KMS-11 (cell line): ENCODE results near the gene PIN1.

Source experiments
- H2AFZ ChIP-seq: fragments of 200-600 bp; sonication (generic); 2 replicates; pipeline ENCODE4 v1.6.1; 2016; ENCODE audit warnings: antibody characterized with exemption, mixed run types, low read depth
- H3K27ac ChIP-seq: fragments of 200-600 bp; sonication (generic); 2 replicates; pipeline ENCODE4 v1.6.1; 2016; ENCODE audit warnings: mild to moderate bottlenecking, mixed run types
- H3K27me3 ChIP-seq: fragments of 200-600 bp; sonication (generic); 2 replicates; pipeline ENCODE4 v1.6.1; 2017; ENCODE audit warnings: mild to moderate bottlenecking, low read depth, mixed run types, moderate library complexity; ENCODE audit not compliant: insufficient read depth
- H3K36me3 ChIP-seq: fragments of 200-600 bp; sonication (generic); 2 replicates; pipeline ENCODE4 v1.6.1; 2017; ENCODE audit warnings: mild to moderate bottlenecking, mixed run types; ENCODE audit not compliant: insufficient read depth
- H3K4me1 ChIP-seq: fragments of 200-600 bp; sonication (generic); 2 replicates; pipeline ENCODE4 v1.6.1; 2016; ENCODE audit warnings: mild to moderate bottlenecking, low read depth, mixed run types; ENCODE audit not compliant: poor library complexity, severe bottlenecking
- H3K4me2 ChIP-seq: fragments of 200-600 bp; sonication (generic); 2 replicates; pipeline ENCODE4 v1.7.0; 2016; ENCODE audit warnings: mild to moderate bottlenecking, mixed run types
- H3K4me3 ChIP-seq: fragments of 200-600 bp; sonication (generic); IDR thresholded peaks from 2 replicates; pipeline ENCODE4 v1.6.1; 2017; ENCODE audit warnings: low read depth, low read length, mixed read lengths; ENCODE audit not compliant: insufficient read depth
- H3K79me2 ChIP-seq: fragments of 200-600 bp; sonication (generic); 2 replicates; pipeline ENCODE4 v1.6.1; 2016; ENCODE audit warnings: low read depth, mixed run types; ENCODE audit not compliant: insufficient read depth
- H3K9ac ChIP-seq: fragments of 200-600 bp; sonication (generic); 2 replicates; pipeline ENCODE4 v1.6.1; 2016; ENCODE audit warnings: mild to moderate bottlenecking, mixed run types
- H4K20me1 ChIP-seq: fragments of 200-600 bp; sonication (generic); 2 replicates; pipeline ENCODE4 v1.6.1; 2016; ENCODE audit warnings: mild to moderate bottlenecking, mixed run types; ENCODE audit not compliant: insufficient read depth
- TF ChIP-seq, protein P1 (sequence below): fragments of 200-600 bp; sonication (generic); conservative IDR thresholded peaks from 2 replicates; pipeline ENCODE4 v1.6.1; 2017; ENCODE audit warnings: low read depth, mild to moderate bottlenecking, antibody characterized with exemption, low read length, moderate library complexity, mixed read lengths

Gene PIN1

DNA sequence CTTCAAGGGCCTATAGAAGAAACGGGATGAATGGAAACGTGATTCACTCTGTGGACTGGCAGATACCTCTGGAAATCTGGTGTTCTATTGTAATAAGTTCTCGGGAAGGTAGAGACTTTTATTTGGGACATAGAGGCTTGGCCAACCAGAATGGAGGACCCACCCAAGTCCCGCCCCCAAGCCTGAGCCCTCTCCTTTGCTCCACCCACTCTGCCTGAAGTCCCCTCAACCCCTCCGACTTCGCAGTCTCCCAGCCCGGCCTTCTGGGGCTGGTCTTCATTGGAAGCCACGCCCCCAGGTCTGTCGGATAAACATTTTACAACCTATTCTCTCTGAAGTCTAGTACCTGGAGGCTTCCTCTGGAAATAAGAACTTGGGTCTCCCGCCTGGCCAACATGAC, 33.1 kb upstream of the PIN1 start:
- no peak overlapping the region for H3K4me2 ChIP-seq
- H3K36me3 ChIP-seq = no peaks in the 10 kb centered on the region
- H3K79me2 ChIP-seq = no peaks in the 10 kb centered on the region
- TF ChIP-seq, protein P1, sequence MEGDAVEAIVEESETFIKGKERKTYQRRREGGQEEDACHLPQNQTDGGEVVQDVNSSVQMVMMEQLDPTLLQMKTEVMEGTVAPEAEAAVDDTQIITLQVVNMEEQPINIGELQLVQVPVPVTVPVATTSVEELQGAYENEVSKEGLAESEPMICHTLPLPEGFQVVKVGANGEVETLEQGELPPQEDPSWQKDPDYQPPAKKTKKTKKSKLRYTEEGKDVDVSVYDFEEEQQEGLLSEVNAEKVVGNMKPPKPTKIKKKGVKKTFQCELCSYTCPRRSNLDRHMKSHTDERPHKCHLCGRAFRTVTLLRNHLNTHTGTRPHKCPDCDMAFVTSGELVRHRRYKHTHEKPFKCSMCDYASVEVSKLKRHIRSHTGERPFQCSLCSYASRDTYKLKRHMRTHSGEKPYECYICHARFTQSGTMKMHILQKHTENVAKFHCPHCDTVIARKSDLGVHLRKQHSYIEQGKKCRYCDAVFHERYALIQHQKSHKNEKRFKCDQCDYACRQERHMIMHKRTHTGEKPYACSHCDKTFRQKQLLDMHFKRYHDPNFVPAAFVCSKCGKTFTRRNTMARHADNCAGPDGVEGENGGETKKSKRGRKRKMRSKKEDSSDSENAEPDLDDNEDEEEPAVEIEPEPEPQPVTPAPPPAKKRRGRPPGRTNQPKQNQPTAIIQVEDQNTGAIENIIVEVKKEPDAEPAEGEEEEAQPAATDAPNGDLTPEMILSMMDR = no peak
- no peak overlapping the region for H3K9ac ChIP-seq
- peaks cover 24% of the 10 kb centered on the region for H3K4me1 ChIP-seq
- H4K20me1 ChIP-seq = no peaks in the 10 kb centered on the region
- no peaks in the 10 kb centered on the region for H3K27me3 ChIP-seq
- no peak overlapping the region for H3K27ac ChIP-seq
- H2AFZ ChIP-seq = no peak overlapping the region
- H3K4me3 ChIP-seq = no peak overlapping the region

DNA sequence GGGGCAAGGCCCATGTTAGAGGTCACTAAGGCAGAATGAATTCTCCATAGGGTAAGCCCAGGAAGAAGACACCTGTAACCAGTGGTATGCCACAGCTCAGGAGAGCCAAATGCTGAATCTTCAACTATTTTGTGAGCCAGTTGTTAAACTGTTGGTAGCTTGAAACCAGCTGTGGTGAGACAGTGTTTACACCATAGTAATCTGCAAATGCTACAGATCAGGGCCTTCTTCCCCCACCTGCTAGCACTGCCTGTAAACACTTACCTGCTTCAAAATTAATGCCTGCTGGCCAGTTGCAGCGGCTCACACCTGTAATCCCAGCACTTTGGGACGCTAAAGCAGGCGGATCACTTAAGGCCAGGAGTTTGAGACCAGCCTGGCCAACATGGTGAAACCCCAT, 28.3 kb upstream of the PIN1 start:
- no peaks in the 10 kb centered on the region for H4K20me1 ChIP-seq
- H3K79me2 ChIP-seq = no peaks in the 10 kb centered on the region
- H3K4me3 ChIP-seq = no peak overlapping the region
- peak overlapping the region; percentile 96 for H3K4me2 ChIP-seq
- TF ChIP-seq, protein P1 = no peak
- H3K4me1 ChIP-seq = peaks cover 72% of the 10 kb centered on the region
- H2AFZ ChIP-seq = no peak overlapping the region
- H3K9ac ChIP-seq = no peak overlapping the region; the same call in 1 of the 2 replicates
- H3K36me3 ChIP-seq = no peaks in the 10 kb centered on the region
- peak overlapping the region; percentile 86 for H3K27ac ChIP-seq
- no peaks in the 10 kb centered on the region for H3K27me3 ChIP-seq

DNA sequence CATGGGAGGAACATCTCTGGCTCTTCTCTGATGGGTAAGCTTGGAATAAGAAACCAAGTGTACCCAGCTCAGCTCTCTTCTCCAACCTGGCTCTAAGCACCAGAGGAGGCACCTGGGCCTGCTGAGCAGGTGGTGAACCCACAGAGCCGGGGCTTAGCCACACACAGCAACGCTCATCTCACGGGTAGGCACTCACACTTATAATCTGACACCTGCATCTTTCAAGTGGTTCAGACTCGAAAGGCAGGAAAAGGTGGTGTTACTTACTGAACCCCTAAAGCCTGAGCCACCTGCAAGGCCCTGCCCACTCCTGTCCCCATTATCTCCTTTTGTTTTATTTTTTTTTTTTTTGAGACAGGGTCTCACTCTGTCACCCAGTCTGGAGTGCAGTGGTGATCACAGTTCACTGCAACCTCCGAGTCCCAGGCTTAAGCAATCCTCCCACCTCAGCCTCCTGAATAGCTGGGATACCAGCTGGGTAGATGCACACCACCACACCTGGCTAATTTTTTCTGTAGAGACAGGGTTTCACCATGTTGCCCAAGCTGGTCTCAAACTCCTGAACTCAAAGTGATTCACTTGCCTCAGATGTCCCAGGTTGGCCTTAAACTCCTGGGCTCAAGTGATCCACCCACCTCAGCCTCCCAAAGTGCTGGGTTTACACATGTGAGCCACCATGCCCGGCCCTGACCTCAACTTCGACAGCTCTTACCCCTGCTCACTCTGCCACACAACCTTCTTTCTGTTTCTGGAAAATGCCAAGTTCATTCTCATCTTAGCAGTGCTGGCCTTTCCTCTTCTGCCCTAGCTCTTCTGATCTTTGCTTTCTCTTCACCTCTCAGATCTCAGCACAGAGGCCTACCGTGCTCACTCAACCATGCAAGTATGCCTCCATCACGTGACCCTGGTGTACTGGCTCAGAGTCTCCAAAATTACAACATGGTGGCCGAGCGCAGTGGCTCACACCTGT, 26.0 kb upstream of the PIN1 start:
- no peaks in the 10 kb centered on the region for H4K20me1 ChIP-seq
- peak overlapping the region; percentile 96; the same call in 1 of the 2 replicates for H3K4me2 ChIP-seq
- no peaks in the 10 kb centered on the region for H3K27me3 ChIP-seq
- peaks cover 82% of the 10 kb centered on the region for H3K4me1 ChIP-seq
- H3K4me3 ChIP-seq = no peak overlapping the region
- peak overlapping the region; percentile 86 for H3K27ac ChIP-seq
- no peak overlapping the region for H2AFZ ChIP-seq
- no peaks in the 10 kb centered on the region; the same call in 1 of the 2 replicates for H3K36me3 ChIP-seq
- peaks cover 4% of the 10 kb centered on the region; the same call in 1 of the 2 replicates for H3K79me2 ChIP-seq
- no peak overlapping the region; the same call in 1 of the 2 replicates for H3K9ac ChIP-seq
- TF ChIP-seq, protein P1 = no peak

DNA sequence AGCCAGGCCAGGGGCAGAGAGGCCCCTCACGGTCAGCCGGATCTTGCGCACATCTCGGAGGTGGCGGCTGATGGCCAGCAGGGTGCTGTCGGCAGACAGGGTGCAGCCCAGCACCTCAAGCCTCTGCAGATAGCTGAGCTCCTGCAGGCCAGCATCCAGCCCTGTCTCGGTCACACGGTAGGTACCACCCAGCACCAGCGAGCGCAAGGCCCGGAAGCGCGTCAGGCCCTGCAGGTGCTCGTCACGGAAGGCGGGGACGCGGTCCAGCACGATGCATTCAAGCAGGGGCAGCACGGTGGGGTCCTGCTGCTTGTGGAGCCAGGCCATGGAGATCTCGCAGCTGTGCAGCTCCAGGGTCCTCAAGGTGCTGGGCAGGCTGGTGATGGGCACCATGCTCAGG, 24.0 kb upstream of the PIN1 start:
- H2AFZ ChIP-seq = no peak overlapping the region
- no peak overlapping the region; the same call in 1 of the 2 replicates for H3K27ac ChIP-seq
- H3K79me2 ChIP-seq = peaks cover 21% of the 10 kb centered on the region; the same call in 1 of the 2 replicates
- no peaks in the 10 kb centered on the region for H3K27me3 ChIP-seq
- peaks cover 71% of the 10 kb centered on the region for H3K4me1 ChIP-seq
- peaks cover 4% of the 10 kb centered on the region; the same call in 1 of the 2 replicates for H3K36me3 ChIP-seq
- H3K9ac ChIP-seq = no peak overlapping the region
- TF ChIP-seq, protein P1 = no peak
- H4K20me1 ChIP-seq = no peaks in the 10 kb centered on the region
- H3K4me2 ChIP-seq = no peak overlapping the region
- no peak overlapping the region for H3K4me3 ChIP-seq
